C4-2B (cell line): ENCODE data around the gene COA8.

Source experiments
- CTCF ChIP-seq: fragments of 450-650 bp; conservative IDR thresholded peaks from 2 replicates; pipeline ENCODE4 v1.5.1; 2017; ENCODE audit warnings: mild to moderate bottlenecking
- ZFX ChIP-seq: fragments of 450-650 bp; IDR thresholded peaks from 2 replicates; pipeline ENCODE4 v1.6.1; 2017

DNA sequence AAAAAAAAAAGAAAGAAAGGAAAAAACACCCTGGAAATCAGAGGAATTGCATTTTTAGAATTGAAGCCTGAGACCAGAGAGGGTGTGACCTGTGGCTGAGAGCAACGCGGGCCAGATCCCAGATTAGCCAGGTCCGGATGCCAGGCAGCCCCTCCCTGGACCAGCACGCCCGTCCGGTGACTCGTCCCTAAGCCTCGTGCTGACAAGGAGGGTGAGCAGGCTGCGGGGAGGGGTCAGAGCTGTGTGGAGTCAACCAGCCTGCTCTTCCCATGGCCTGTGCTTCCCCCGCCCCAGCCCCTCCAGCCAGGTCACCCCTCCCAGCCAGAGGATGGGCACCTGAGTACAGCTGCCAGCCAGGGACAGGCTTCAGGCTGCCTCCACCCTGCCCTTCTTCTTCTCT lies 62.1 kb downstream of the COA8 start:
- TF ChIP-seq CTCF: no peak
- no peak for TF ChIP-seq ZFX
